GM21529 (cell line): ENCODE measurements around the gene TCF4.
"Not testable (repeated sequence)": the region's sequence is repeated elsewhere in the genome, so short reads cannot be mapped to it uniquely, and the experiment has no call there.

ENCODE experiments used
- ATAC-seq: cut with Tn5 transposase; IDR thresholded peaks from one replicate; pipeline ENCODE4 v1.9.1; 2021; ENCODE audit not compliant: unreplicated experiment

The TCF4 gene

GRCh38 chr18:55477860-55478581 is 110.0 kb downstream of the TCF4 start:
- ATAC-seq = peak; percentile 24

- peak; percentile 88 for ATAC-seq
These were observed 110.5 kb downstream of the TCF4 start for GRCh38 chr18:55477499-55477859.

- no peak for ATAC-seq
These were observed 112.1 kb downstream of the TCF4 start for GRCh38 chr18:55475916-55476315.

GRCh38 chr18:55475467-55475866 is 112.5 kb downstream of the TCF4 start:
- no peak for ATAC-seq

GRCh38 chr18:55473560-55473959 is 114.4 kb downstream of the TCF4 start:
- no peak for ATAC-seq

- ATAC-seq = no peak
These were observed 114.9 kb downstream of the TCF4 start for GRCh38 chr18:55473058-55473457.

- no peak for ATAC-seq
These were observed 117.2 kb downstream of the TCF4 start for GRCh38 chr18:55470826-55471225.

GRCh38 chr18:55469134-55469533 is 118.9 kb downstream of the TCF4 start:
- ATAC-seq = not testable (repeated sequence)

GRCh38 chr18:55466789-55467188 is 121.2 kb downstream of the TCF4 start:
- no peak for ATAC-seq

GRCh38 chr18:55465313-55465712 is 122.7 kb downstream of the TCF4 start:
- no peak for ATAC-seq

- no peak for ATAC-seq
These were observed 123.4 kb downstream of the TCF4 start for GRCh38 chr18:55464581-55464980.

- no peak for ATAC-seq
These were observed 125.3 kb downstream of the TCF4 start for GRCh38 chr18:55462652-55463051.

GRCh38 chr18:55461848-55462247 is 126.1 kb downstream of the TCF4 start:
- ATAC-seq = no peak

GRCh38 chr18:55458456-55459203 is 129.4 kb downstream of the TCF4 start:
- no peak for ATAC-seq

- no peak for ATAC-seq
These were observed 131.0 kb downstream of the TCF4 start for GRCh38 chr18:55457028-55457427.

- ATAC-seq = no peak
These were observed 132.1 kb downstream of the TCF4 start for GRCh38 chr18:55455938-55456337.

- no peak for ATAC-seq
These were observed 134.8 kb downstream of the TCF4 start for GRCh38 chr18:55453186-55453585.

- no peak for ATAC-seq
These were observed 135.8 kb downstream of the TCF4 start for GRCh38 chr18:55452123-55452611.

GRCh38 chr18:55449412-55450140 is 138.4 kb downstream of the TCF4 start:
- ATAC-seq = no peak

- no peak for ATAC-seq
These were observed 139.6 kb downstream of the TCF4 start for GRCh38 chr18:55448420-55448819.

- no peak for ATAC-seq
These were observed 140.3 kb downstream of the TCF4 start for GRCh38 chr18:55447672-55448018.
